ENCODE data around the gene PRR29.

DNA sequence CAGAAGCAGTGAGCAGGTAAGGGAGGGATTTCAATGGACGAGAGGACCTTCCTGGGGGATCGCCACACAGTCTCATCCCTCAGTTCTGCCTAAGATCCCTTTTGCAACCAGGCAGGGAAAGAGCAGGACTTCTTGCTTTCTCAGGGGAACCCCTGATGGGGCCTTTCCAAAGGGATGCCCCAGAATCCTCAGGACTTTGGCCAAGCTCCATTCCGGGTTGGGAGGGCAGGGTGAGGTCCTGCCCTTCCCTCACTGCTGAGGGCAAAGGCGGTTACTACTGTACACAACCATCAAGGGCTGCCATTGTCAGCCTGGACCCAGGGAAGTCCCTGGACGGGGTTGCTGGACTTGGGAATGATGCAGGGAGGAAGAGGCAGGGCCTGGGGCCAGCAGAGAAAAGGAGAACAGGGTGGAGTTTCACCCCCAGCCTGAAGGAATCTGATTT is 9.7 kb downstream of the PRR29 start:
- TF ChIP-seq EP300 (IDR thresholded peaks at IDR 0.05) = no peak
- TF ChIP-seq, protein P1, sequence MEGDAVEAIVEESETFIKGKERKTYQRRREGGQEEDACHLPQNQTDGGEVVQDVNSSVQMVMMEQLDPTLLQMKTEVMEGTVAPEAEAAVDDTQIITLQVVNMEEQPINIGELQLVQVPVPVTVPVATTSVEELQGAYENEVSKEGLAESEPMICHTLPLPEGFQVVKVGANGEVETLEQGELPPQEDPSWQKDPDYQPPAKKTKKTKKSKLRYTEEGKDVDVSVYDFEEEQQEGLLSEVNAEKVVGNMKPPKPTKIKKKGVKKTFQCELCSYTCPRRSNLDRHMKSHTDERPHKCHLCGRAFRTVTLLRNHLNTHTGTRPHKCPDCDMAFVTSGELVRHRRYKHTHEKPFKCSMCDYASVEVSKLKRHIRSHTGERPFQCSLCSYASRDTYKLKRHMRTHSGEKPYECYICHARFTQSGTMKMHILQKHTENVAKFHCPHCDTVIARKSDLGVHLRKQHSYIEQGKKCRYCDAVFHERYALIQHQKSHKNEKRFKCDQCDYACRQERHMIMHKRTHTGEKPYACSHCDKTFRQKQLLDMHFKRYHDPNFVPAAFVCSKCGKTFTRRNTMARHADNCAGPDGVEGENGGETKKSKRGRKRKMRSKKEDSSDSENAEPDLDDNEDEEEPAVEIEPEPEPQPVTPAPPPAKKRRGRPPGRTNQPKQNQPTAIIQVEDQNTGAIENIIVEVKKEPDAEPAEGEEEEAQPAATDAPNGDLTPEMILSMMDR (IDR thresholded peaks at IDR 0.05) = no peak
- TF ChIP-seq POLR2AphosphoS5 (IDR thresholded peaks at IDR 0.05) = no peak
- TF ChIP-seq POLR2A (IDR thresholded peaks at IDR 0.05) = no peak
